ENCODE data around the gene PIN1. TPM values are rescaled to one million over a fixed set of nuclear protein-coding genes. Genes with fewer than 3 reads are reported as not detected.

PIN1 gene
- total and polyA plus RNA-seq, 2 of the 8 experiments (the other 6 are each of a cell fraction or from before 2014, with no cell fraction given): 78.3 to 90.8 TPM

GRCh38 chr19:9828551-9829063 lies 6.5 kb upstream of the PIN1 start:
- no peak overlapping the region for H2BK12ac ChIP-seq (ENCODE audit: low read depth, low read length)
- H3K18ac ChIP-seq (ENCODE audit: extremely low read depth, low read length): no peak overlapping the region
- peaks cover 9% of the 10 kb centered on the region; the same call in 1 of the 2 replicates for H3K23me2 ChIP-seq (ENCODE audit: low read depth, low read length)
- no peak overlapping the region for H3K4ac ChIP-seq (replicated peaks; ENCODE audit: insufficient read length, low read depth, low read length)
- WGBS, 2 experiments (ENCODE audit: extremely low coverage in 1 of 2, insufficient coverage in 1 of 2, insufficient read length in 1 of 2, insufficient replicate concordance in 2 of 2, low coverage in 1 of 2, low lambda C conversion rate in 2 of 2, missing lambda C conversion rate in 1 of 2): 37% methylated on average over 13 of the region's 13 CpGs; no CpG with 5 or more reads in 1 of the 2 experiments
- no peak overlapping the region for H2BK15ac ChIP-seq (ENCODE audit: low read length)
- DNase-seq (ENCODE audit: low read depth in 1 of 2, low spot score in 2 of 2): no peak
- no peak overlapping the region for H3K14ac ChIP-seq (ENCODE audit: insufficient read length)
- peak overlapping the region; percentile 66; the same call in 1 of the 2 replicates for H4K8ac ChIP-seq (ENCODE audit: extremely low read depth, insufficient read depth, low read length)
- FAIRE-seq: no peak
- no peak overlapping the region for H3K27ac ChIP-seq (ENCODE audit: low read depth, low read length)
- H4K5ac ChIP-seq (ENCODE audit: insufficient read length, low read depth, low read length): no peak overlapping the region
- H2BK5ac ChIP-seq (ENCODE audit: low read depth, low read length): no peak overlapping the region
- H3K36me3 ChIP-seq (ENCODE audit: control insufficient read depth in 2 of 4, insufficient read depth in 4 of 4, low read length in 3 of 4): peaks cover 4 to 8% (median 8%) of the 10 kb centered on the region in 4 experiments; a peak in 7 of 8 replicates
- peak overlapping the region; percentile 69 to 82 (median 78) for H3K9ac ChIP-seq (replicated peaks in 1 of 4; ENCODE audit: extremely low read depth in 1 of 4, low read depth in 3 of 4, low read length in 3 of 4)
- H2AFZ ChIP-seq (ENCODE audit: low read length): no peak overlapping the region
- H2BK120ac ChIP-seq (replicated peaks; ENCODE audit: low read depth, low read length): no peak overlapping the region
- no peaks in the 10 kb centered on the region for H3K27me3 ChIP-seq (replicated peaks in 1 of 4; ENCODE audit: control insufficient read depth in 3 of 4, extremely low read depth in 1 of 4, insufficient read depth in 3 of 4, low read length in 3 of 4)
- peaks cover 5% of the 10 kb centered on the region for H3K79me1 ChIP-seq (ENCODE audit: low read depth, low read length)
- no peak overlapping the region for H4K91ac ChIP-seq (replicated peaks; ENCODE audit: insufficient read length, low read length)
- H2BK20ac ChIP-seq (ENCODE audit: low read length): no peak overlapping the region
- H3K4me3 ChIP-seq (ENCODE audit: extremely low read depth in 1 of 4, insufficient read depth in 2 of 4, low read depth in 3 of 4, low read length in 4 of 4): peak overlapping the region; percentile 77 to 93 (median 90)
- peaks cover 6 to 7% of the 10 kb centered on the region in 2 experiments for H4K20me1 ChIP-seq (replicated peaks in 1 of 2; ENCODE audit: control insufficient read depth in 1 of 2, insufficient read depth in 2 of 2, low read length in 2 of 2)
- H3K79me2 ChIP-seq (ENCODE audit: control insufficient read depth in 1 of 2, insufficient read depth in 2 of 2, low read length in 2 of 2): peaks cover 13 to 39% of the 10 kb centered on the region in 2 experiments
- H3K9me3 ChIP-seq (ENCODE audit: insufficient read depth in 2 of 2, low read depth in 1 of 2, low read length in 1 of 2): no peaks in the 10 kb centered on the region
- ChIA-PET POLR2A (ENCODE audit: partially characterized antibody) (interaction anchor here (0.7 to 1.7 kb wide), 4 partner anchors 9 to 281 kb away, joined by 4 to 5 read pairs (median 4); partner anchors contain the start of gene FBXL12), CTCF (ENCODE audit: partially characterized antibody) (no interaction called here)
- H3K4me2 ChIP-seq (ENCODE audit: insufficient read depth in 1 of 2, low read depth in 2 of 2, low read length in 2 of 2): peak overlapping the region; percentile 90 to 93
- H2AK5ac ChIP-seq (ENCODE audit: low read depth, low read length): no peak overlapping the region
- peaks cover 0 to 5% (median 0%) of the 10 kb centered on the region in 4 experiments; a peak in 2 of 7 replicates for H3K4me1 ChIP-seq (replicated peaks in 1 of 4; ENCODE audit: control insufficient read depth in 3 of 4, insufficient read depth in 4 of 4, low read length in 3 of 4)
- no peak overlapping the region for H3K56ac ChIP-seq (replicated peaks; ENCODE audit: insufficient read length, low read depth, low read length)
- H3K23ac ChIP-seq (ENCODE audit: insufficient read length): no peak overlapping the region
- TF ChIP-seq, protein P1, sequence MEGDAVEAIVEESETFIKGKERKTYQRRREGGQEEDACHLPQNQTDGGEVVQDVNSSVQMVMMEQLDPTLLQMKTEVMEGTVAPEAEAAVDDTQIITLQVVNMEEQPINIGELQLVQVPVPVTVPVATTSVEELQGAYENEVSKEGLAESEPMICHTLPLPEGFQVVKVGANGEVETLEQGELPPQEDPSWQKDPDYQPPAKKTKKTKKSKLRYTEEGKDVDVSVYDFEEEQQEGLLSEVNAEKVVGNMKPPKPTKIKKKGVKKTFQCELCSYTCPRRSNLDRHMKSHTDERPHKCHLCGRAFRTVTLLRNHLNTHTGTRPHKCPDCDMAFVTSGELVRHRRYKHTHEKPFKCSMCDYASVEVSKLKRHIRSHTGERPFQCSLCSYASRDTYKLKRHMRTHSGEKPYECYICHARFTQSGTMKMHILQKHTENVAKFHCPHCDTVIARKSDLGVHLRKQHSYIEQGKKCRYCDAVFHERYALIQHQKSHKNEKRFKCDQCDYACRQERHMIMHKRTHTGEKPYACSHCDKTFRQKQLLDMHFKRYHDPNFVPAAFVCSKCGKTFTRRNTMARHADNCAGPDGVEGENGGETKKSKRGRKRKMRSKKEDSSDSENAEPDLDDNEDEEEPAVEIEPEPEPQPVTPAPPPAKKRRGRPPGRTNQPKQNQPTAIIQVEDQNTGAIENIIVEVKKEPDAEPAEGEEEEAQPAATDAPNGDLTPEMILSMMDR (IDR thresholded peaks at IDR 0.05; ENCODE audit: control extremely low read depth in 1 of 3, insufficient read depth in 1 of 3, low read depth in 1 of 3, low read length in 3 of 3): no peak
- no peak for TF ChIP-seq SP4 (IDR thresholded peaks at IDR 0.05; ENCODE audit: low read length)
- no peak for TF ChIP-seq YY1 (IDR thresholded peaks at IDR 0.05; ENCODE audit: low read depth, low read length)
